HG02885 (cell line): ENCODE results near the gene RNF186.
"Not testable (repeated sequence)": the region's sequence is repeated elsewhere in the genome, so short reads cannot be mapped to it uniquely, and the experiment has no call there.

Experiments used
- ATAC-seq: cut with Tn5 transposase; IDR thresholded peaks from one replicate; pipeline ENCODE4 v1.9.1; 2021; ENCODE audit warnings: mild to moderate bottlenecking; ENCODE audit not compliant: unreplicated experiment, poor library complexity

The RNF186 gene

GRCh38 chr1:19825298-19825697, 10.2 kb upstream of the RNF186 start:
- ATAC-seq = no peak

- no peak for ATAC-seq
Measured at GRCh38 chr1:19824541-19824940, 9.5 kb upstream of the RNF186 start.

GRCh38 chr1:19824036-19824435, 9.0 kb upstream of the RNF186 start:
- ATAC-seq = no peak

- no peak for ATAC-seq
Measured at GRCh38 chr1:19819701-19820100, 4.6 kb upstream of the RNF186 start.

- ATAC-seq = no peak
Measured at GRCh38 chr1:19818324-19818723, 3.2 kb upstream of the RNF186 start.

GRCh38 chr1:19817160-19817559, 2.1 kb upstream of the RNF186 start:
- ATAC-seq = no peak

GRCh38 chr1:19816737-19817086, 1.6 kb upstream of the RNF186 start:
- ATAC-seq = not testable (repeated sequence)

- ATAC-seq = no peak
Measured at GRCh38 chr1:19815801-19816736, 986 bp upstream of the RNF186 start.

- no peak for ATAC-seq
Measured at GRCh38 chr1:19814244-19814661, 830 bp downstream of the RNF186 start.

GRCh38 chr1:19813643-19813960, 1.5 kb downstream of the RNF186 start:
- no peak for ATAC-seq

- no peak for ATAC-seq
Measured at GRCh38 chr1:19812875-19813642, 2.0 kb downstream of the RNF186 start.

- ATAC-seq = no peak
Measured at GRCh38 chr1:19811206-19811851, 3.8 kb downstream of the RNF186 start.

GRCh38 chr1:19809044-19809750, 5.9 kb downstream of the RNF186 start:
- ATAC-seq = no peak

- ATAC-seq = no peak
Measured at GRCh38 chr1:19808351-19808750, 6.7 kb downstream of the RNF186 start.

GRCh38 chr1:19804831-19805251, 10.2 kb downstream of the RNF186 start:
- ATAC-seq = no peak

- no peak for ATAC-seq
Measured at GRCh38 chr1:19802269-19802668, 12.8 kb downstream of the RNF186 start.

- ATAC-seq = peak; percentile 48
Measured at GRCh38 chr1:19800076-19800804, 14.8 kb downstream of the RNF186 start.

- ATAC-seq = peak; percentile 76
Measured at GRCh38 chr1:19799230-19800075, 15.6 kb downstream of the RNF186 start, which contains the start of gene TMCO4. Gene TMCO4 (minus strand): TSS chr1:19799916. CDS start chr1:19780758, 19,158 bp downstream.
